ENCODE measurements around the gene ARHGEF40.

DNA sequence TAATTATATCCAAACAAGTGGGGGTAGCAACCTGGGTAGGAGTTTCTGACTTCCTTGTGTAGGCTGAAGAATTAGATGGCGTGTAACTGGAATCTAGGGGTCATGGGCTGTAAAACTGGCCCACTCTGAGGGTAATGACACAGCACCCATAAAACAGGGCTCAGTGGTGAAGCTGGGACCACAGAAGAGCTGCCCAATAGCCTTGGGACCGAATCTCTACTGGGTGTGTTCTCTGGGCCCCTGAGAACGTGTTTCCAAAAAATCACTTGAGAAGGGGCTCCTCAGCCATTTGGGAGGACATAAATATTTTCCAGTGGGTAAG, 8.8 kb upstream of the ARHGEF40 start:
- TF ChIP-seq, protein P1, sequence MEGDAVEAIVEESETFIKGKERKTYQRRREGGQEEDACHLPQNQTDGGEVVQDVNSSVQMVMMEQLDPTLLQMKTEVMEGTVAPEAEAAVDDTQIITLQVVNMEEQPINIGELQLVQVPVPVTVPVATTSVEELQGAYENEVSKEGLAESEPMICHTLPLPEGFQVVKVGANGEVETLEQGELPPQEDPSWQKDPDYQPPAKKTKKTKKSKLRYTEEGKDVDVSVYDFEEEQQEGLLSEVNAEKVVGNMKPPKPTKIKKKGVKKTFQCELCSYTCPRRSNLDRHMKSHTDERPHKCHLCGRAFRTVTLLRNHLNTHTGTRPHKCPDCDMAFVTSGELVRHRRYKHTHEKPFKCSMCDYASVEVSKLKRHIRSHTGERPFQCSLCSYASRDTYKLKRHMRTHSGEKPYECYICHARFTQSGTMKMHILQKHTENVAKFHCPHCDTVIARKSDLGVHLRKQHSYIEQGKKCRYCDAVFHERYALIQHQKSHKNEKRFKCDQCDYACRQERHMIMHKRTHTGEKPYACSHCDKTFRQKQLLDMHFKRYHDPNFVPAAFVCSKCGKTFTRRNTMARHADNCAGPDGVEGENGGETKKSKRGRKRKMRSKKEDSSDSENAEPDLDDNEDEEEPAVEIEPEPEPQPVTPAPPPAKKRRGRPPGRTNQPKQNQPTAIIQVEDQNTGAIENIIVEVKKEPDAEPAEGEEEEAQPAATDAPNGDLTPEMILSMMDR (conservative IDR thresholded peaks at IDR 0.05; ENCODE audit: low read length) = no peak
- TF ChIP-seq EZH2phosphoT487 (IDR thresholded peaks at IDR 0.05; ENCODE audit: borderline replicate concordance) = no peak
